DMS114 treated with DMSO at 0.1 percent for 48 hours (cell line): ENCODE data around the gene TSSK2.

Experiments
- DNase-seq: peaks from one replicate; lab custom pipeline; 2025; ENCODE audit not compliant: unreplicated experiment; lab: John Stamatoyannopoulos, UW

Gene TSSK2

DNA sequence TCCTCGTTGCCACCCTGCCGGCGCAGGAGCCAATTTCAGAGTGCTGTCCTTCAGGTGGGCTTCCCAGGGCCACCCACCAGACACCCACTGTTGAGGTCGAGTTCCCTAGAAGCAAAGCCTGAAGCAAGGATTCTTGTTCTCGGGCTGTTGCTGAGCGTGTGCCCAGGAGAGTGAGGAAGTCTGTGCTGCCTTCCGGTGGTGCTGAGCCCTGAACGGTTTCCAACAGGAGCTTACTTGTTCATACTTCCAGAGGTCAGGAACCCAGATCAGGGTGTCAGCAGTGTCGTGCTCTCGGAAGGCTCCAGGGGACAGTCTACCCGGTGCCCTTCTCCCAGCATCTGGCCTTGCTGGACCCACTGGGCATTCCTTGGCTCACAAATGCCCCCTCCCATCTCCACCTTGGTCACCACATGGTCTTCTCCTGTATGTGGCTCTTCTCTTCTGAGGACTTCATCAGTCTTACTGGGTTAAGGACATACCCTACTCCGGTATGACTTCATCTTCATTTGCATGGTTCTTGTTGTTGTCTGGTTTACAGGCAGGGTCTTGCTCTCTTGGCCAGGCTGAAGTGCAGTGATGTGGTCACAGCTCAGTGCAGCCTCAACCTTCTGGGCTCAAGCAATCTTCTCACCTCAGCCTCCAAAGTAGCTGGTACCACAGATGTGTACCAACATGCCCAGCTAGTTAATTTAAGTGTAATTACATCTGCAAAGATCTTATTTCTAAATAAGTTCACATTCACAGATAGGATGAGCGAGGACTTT lies 36.2 kb downstream of the TSSK2 start:
- DNase-seq: no peak

DNA sequence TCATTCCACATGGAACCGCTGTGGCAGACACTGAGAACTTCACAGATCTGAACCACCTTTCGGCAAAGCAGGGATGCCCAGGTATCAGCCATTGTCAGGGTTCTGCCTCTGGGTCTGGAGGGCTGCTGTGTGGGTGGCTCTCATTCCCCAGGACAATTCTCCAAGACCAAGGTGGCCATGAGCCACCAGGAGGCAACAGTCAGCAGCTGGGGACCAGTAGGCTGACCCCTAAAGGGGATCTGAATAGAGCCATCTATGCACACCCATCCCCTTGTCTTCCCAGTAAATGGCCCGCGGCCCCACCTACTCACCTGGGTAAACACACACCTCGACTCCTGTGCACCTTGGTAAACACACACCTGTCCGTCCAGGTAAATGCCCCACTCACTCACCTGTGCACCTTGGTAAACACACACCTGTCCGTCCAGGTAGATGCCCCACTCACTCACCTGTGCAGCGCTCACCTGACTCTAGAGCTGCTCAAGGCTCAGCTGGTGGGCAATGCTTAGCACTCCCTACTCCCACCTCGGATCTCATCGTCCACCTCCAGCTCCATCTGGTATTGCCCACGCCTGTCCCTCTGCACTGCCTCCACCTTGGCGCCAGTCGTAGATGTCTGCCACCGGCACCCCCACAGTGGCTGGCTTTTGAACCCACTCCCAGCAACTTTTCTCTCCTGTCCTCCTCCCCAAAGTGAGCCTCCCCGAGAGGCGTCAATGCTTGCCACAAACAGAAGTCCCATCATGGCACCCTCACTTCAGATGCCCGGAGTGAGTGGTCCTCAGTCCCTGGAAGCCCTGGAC lies 37.2 kb downstream of the TSSK2 start:
- DNase-seq: no peak

DNA sequence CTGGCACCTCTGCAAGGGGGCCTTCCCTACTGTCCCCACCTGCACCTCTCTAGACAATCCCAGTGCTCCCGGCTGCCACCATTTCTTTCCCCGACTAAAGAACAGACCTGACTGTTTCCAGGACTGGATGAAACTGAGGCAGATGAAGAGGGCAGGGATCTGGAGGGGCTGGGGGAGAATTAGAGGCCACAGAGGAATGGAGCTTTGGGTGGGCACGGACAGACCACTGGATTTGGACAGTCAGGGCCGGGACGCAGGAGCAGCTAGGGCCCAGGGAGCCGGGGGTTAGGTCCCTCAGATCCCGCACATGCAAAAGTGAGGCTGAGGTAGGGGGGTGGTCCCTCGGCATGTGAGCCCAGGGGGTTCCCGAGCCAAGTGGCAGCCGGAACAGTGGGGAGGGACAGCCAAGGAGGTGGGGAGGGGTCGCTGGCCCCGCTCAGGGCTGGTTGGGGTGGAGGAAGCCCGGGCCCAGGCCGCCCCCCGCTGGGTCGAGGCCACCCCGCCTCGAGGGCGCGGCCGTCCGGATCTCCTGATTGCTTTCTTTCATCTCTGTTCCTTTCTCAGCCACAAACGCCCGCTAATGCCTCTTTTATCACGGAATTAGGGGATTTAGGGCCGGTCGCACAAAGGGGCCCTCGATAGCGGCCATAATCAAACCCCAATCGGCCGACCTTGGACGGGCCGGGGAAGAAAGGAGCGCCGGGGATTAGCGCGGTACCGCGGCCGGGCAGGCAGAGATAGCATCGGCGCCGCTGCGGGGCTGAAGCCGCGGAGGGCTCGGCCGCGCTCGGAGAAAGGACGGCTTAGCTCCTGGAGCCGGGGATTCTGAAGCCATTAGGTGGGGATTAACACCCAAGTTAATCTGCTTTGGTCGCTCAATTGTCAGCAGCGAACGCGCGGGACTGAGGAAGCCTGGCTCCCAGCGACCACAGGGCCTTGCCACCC lies 38.2 kb downstream of the TSSK2 start:
- no peak for DNase-seq

DNA sequence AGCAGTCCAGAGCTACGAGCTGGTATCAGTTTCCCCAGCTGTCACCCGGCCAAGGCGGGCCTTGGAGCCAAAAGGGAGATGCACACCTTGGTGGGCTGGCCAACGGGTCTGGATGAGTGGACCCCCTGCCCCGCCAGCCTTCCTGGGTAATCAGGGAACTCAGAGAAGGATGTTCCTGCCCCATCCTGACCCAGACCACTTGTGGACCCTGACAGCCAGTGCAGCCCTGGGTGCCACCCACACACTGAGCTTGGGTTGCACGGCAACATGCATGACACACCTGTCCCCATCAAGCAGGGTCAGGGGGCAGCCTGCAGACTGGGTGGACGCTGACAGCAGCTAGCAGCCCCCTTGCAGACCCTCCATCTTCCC lies 38.8 kb downstream of the TSSK2 start:
- no peak for DNase-seq

DNA sequence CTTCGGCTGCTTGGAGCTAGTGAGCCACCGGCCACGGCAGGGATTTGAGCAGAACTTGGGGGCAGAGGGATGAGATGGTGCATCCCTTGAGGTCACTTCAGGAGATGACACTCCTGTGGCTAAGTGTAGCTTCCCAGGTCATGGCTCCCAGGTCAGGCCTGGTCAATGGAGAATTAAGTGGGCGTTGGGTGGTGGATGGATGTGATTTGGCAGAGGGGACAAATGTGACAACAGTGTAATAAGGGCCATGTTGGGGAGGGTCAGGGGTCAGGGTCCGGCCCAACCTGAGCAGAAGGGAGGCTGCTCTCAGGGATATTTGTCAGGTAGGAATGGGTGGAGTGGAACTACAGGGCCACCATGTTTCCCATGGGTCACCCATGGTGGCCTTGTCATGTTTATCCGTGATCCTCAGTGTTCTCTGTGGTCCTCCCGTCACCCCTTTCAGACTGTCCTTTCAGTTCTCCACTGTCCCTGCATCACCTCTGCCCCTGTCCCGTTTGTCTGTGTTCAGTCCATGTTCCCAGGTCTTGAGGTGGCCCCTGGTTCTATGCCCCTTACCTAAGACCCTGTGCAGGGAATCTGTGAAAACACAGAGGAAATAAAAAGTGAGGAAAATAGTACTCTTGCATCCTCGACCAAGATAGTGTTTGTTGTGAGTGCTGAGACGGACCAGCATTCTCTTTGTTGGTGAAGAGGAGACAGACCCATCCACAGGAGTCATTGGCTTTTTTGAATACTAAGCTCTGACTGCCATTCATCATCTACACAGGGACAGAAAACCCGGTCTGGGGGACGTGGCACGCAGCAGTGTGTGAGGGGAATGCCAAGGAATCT lies 41.3 kb downstream of the TSSK2 start:
- DNase-seq: no peak

DNA sequence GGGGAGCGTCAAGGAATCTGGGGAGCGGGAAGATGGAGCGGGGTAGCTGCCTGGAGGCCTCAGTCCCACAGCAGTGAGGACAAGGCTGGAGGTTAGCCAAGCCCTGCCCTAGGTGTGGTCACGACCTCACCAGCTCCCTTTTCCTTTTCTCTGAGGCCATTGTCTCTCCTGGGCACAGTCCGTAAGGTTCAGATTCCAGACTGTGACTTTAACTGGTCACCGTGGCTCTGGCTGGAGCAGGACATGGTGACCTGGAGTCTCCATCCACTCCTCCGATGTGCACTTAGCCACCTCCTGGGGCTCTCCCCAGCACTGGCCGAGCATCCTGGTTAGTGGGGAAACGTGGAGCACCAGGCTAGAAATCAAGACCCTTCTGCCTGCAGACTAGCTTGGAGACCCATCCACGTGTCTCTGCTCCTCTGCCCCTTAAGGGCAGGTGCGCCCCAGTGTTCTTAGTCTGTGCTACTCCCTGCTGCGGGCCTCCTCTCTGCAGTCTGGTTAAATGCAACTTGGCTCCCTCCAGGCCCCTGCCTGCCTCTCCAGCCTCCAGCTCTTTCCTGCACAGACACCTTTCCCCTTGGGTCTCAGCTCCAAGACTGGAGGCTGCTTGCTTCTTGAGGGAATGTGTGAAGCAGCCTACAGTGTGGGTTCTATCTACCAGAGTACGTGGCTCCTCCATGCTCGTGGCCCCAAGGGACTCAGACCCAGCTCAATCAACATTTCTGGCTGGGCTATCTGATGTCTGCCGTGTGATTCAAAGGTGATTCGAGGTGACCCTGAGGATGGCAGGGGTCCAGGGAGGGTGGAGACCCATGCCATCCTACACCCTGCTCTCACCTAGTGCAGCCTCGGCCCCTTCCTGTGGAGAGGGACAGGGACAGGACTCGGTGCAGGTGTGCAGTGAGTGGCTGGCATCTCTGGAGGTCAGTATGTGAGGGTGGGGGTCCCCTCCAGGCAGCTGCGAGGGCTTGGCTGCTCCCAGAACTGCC lies 42.2 kb downstream of the TSSK2 start:
- DNase-seq: no peak

DNA sequence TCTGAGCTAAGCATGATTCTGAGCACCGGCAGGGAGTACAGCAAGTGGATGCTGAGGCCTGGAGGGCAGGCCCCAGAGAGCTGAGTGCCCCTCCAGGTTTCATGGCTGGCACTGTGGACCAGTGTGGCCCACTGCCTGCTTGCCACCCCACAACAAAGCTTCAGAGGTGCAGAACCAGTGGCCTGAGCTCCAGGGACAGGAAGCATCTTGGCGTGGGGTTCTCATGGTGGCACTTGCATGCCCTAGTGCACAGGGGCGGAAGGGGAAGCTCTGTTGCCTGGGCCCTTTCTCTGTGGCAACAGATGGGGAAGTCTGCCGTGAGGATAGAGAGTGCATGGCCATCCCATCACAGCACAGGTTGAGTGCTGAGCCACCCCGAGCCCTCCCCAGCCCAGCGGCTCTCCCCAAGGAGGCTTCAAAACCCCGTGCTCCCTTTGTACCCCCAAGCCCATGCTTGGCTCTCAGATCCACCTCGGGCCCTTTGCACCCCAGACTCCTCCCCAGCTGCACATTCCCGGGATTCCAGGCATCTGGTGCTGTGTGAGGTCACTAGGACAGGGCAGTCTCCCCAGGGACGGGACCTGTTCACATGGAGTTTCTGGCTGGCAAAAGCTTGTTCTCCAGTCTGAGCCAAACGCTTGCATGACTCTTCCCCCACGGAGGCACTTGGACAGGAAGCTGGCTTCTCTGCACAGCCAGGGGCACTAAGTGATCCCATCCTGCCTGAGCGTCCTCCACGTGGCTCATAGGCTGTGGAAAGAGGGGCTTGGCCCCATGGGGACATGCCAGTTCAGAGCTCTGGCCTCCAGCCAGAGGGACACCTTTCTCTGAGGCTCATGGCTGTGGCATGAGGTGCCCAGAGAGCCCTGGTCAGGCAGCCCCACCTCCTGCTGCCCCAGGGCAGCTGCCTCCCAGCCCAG lies 43.3 kb downstream of the TSSK2 start:
- no peak for DNase-seq

DNA sequence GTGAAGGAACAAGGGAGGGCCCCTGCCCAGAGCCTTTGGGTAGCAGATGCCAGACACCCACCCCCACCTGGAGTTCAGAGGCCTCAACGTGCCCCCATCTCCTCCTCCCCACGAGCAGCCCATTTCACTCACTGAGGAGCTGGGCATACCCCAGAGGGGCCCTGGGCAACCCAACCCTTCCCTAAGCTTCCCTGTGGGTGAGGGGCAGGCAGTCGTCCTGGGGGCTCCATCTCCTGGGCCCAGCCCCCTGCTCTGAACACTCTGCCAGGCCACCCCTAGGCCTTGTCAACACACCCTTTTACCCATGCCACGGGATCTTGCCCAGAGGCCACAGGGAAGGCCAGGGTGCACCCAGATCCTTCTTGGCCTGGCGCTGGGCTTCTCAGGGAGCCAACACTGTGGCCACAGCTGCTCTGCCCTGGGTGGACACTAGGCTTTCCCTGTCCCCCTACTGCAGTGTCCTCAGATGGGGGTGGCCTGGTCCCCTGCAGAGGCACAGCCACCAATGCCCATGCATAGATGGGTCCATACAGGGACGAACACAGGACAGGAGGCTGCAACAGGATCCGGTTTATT lies 44.0 kb downstream of the TSSK2 start:
- DNase-seq: no peak

DNA sequence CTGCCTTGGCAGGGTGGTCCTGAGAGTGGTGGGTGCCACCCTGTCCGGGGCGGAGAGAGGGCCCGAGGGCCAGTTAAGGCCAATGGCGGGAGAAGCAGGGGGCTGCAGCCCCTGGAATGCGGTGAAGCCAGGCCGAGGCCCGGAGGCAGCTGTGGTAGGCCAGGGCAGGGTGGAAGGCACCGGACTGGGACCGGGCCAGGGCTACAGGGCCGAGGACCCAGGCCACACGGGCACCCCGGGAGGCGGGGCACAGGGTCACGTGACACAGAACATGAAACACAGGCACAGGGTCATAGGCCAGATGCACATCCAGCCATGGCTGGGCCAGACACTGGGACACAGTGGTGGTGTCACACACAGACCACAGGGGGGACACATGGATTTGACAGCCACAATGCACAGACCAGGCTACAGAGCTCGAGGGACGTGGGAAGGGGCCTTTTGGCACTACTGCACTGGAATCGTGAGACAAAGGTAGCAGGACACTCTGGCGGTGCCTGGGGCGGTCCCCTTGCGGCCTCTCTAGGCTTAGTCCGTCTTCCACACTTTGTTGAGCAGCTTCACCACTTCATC lies 44.6 kb downstream of the TSSK2 start:
- no peak for DNase-seq

DNA sequence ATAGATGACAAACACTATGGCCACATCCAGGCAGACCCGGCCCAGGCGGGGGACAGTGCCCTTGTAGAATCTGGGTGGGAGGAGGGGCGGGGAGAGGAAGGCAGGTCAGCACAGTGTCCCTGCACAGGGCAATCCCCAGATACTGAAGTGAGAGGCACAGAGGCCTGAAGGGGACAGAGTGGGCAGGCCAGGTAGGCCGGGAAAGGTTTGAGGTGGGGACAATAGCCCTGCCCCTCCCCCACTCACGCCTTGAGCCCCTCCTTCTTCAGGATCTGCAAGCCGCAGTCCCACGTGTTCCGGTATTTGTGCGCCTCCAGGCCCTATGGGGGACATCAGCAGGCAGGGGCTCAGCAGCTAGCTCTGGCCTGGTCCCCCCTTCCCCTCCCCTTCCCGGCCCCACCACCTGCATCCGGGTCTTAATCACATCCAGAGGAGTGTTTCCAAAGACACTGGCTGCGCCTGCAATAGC lies 45.1 kb downstream of the TSSK2 start:
- no peak for DNase-seq

DNA sequence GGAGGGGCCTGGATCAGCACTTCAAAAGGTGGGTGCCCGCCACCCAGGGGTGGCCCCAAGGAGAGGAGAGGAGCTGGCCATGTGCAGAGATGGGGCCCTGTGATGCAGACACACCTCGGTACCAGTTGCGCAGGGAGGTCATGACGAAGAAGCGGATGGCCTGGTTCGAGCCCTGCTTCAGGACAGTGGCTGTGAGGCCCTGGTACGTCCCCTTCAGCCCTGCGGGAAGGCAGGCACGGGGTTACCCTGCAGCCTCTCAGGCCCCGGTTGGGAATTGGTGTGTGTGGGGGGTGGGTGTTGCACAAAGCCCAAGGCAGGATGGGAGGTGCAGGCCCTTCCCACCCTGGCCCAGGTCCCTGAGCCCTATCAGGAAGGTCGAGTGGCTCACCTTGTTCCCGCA lies 45.6 kb downstream of the TSSK2 start:
- no peak for DNase-seq

DNA sequence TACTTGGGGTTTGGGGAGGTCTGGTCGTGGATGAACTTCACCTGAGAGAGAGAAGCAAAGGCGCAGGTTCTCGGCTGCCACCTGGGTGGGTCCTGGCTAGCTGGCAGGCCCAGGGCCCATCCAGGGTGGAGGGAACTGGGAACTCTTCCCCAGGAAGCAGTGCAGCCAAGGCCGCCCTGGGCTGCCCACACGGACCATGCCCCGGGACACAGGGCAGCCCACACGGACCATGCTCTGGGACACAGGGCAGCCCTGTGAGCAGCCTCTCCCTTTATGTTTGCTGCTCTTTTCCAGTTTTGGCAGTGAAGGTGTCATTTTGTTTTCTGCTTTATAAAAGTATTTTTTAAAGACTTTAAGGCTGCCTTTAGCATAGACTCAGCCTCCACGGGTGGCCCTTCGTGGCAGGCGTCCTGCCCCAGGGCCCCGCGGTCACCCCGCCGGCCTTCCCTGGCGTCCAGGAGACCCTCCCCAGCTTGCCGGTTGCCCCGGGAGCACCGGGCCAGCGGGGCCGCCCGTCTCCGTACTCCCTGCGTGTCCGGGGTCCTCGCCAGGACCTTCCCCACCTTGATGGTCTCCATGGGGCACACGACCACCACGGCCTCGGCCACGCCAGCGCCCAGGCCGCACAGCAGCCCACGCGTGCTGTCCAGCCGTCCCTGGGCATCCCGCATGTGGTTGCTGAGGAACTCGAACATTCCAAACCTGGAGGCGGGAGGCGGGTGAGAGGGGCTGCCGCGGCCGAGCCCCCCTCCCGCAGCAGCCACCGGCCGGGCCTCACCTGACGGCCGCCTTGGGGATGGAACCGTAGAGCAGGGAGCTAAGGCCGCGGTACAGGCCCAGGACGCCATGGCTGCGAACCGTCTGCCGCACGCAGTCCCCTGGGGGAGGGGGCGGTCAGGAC lies 46.3 kb downstream of the TSSK2 start:
- no peak for DNase-seq

DNA sequence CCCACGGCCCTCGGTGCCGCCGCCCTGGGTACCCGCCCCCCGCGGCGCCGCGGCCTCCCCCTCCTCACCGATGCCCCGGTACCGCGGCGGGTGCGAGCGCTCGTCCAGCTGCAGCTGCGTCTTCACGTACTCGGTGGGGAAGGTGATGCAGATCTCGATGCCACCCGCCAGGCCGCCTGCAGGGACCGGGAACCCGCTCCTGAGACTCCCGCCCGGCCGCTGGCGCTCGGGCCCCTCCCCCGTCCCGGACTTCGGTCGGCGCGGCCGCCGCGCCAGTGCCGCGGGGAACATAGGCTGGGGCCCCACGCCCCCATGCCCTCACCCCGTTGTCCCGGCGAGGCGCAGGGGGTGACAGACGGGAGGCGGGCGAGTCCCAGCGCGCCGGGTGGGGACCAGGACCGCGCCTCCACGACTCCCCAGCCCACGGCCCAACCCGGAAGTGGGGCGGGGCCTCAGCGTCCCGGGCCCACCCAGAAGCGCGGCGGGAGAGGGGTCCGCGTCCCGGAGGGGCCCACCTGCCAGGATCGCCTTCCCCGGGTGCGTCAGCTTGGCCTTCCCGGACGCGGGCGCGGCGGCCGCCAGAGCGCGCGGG lies 47.1 kb downstream of the TSSK2 start:
- DNase-seq: no peak

DNA sequence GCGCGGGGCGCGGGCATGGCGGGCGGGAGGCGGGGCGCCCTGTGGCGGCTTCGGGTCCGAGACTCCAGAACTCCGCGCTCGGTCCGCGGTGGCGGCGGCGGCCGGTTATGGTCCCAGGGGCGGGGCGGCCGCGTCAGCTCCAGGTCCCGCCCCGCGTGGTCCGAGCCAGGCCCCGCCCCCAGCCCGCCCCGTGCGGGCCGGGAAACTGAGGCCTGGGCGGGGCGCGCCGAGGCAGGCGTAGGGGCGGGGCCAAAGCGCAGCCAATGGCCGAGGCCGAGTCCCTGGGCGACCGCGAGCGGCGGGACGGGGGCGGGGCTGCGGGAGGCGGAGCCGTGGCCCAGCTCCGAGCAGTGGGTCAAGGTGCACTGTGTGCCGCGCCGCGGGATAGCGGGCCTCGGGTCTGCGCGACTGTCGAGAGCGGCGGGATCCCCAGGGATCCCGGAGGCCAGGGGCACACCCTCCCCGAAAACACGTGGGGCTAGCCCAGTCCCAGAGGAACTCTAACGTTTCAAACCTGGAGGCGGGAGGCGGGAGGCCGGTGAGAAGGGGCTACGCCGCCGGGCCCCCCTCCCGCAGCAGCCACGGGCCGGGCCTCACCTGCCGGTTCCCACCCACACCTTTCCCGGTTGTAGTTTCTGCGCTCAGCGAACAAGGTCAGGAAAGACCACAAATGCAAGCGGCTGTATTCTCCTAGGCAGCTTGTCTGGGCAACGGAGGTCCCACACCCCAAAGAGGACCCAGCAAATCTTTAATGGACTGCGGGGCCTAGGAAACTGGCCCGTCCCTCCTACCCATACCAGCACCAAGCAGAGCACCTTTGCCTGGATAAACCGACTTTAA lies 47.8 kb downstream of the TSSK2 start, which contains the start of gene SLC25A1:
Gene SLC25A1 (minus strand): TSS at position 80 of the 840 bp plus-strand sequence. CDS start 63 bp downstream, at position 17.
- DNase-seq: peak; percentile 53

DNA sequence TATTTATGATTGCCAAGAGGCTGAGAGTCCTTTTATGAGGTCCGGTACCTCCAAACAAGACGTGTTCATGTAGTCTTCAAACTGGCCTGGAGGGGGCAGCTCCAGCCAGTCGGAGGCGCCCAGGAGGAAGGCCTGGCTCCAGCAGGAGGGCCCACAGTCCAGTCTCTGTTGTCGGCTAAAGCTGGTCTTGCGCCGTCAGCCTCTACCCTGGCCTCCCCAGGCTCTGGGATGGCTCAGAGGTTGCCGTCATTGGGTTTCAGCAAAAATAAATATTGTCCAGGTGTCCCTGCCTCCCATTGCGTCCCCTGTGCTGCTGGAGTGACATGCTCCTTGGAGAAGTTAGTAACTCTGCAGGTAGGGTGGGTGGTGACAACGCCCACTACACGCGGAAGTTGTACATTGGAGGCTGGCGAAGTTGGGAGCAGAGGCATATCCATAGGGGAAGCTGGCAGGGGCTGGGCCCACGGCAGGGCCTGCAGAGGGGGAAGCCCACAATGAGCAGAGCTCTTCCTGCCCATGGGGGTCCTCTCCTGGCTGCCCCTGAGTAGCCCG lies 48.5 kb downstream of the TSSK2 start:
- peak; percentile 60 for DNase-seq
